ENCODE data around the gene TTC12. TPM values are rescaled to one million over a fixed set of nuclear protein-coding genes. Genes with fewer than 3 reads are reported as not detected.
A peak's percentile ranks its signal among the peaks of the same experiment; 100 is the strongest.

The TTC12 gene
- total and polyA plus RNA-seq, 2 of the 13 experiments (the other 11 are each of a cell fraction or from before 2014, with no cell fraction given): 5.4 to 11.6 TPM

DNA sequence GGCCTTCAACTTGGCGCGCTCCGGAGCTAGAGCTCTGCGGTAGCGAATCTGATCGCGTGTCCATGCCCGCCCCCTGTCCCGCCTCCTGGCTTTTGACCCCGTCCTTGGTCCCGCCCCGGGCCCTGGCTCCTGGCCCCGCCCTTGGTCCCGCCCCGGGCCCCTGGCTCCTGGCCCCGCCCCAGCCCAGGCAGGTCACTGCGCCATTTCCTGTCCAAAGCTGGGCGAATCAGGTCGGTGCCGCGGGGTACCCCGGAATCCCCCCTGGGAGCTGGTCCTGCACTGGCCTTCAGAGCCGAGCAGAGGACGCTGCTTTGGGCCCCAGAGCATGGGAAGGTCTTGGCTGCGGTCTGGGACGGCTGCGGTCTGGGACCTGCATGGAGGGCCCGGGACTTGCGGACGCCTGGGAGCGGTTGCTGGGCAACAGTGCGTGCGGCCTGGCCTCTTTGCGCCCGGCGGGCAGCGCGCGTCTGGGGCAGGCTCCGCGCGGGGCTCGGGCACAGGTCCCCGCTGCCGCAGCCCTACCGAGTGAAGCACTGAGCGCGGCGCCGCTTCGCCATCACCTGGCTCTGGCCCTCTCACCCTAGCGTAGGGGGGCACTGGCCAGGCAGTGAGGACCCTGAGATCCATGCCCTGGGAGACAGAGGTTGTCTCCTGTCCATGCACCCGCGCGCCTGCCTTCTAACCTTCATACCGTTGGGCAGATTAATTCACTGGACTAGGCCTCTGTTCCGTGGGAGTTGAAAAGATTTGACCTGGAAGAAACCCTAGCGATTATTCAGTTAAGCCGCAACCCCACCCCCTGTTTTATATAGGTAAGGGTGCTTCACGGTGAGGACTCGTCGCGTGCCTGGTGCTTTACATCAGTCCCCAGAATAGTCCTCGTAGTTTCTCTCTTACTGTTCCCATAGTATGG lies at the start of gene TTC12 (continued):
- TF ChIP-seq, protein P1, sequence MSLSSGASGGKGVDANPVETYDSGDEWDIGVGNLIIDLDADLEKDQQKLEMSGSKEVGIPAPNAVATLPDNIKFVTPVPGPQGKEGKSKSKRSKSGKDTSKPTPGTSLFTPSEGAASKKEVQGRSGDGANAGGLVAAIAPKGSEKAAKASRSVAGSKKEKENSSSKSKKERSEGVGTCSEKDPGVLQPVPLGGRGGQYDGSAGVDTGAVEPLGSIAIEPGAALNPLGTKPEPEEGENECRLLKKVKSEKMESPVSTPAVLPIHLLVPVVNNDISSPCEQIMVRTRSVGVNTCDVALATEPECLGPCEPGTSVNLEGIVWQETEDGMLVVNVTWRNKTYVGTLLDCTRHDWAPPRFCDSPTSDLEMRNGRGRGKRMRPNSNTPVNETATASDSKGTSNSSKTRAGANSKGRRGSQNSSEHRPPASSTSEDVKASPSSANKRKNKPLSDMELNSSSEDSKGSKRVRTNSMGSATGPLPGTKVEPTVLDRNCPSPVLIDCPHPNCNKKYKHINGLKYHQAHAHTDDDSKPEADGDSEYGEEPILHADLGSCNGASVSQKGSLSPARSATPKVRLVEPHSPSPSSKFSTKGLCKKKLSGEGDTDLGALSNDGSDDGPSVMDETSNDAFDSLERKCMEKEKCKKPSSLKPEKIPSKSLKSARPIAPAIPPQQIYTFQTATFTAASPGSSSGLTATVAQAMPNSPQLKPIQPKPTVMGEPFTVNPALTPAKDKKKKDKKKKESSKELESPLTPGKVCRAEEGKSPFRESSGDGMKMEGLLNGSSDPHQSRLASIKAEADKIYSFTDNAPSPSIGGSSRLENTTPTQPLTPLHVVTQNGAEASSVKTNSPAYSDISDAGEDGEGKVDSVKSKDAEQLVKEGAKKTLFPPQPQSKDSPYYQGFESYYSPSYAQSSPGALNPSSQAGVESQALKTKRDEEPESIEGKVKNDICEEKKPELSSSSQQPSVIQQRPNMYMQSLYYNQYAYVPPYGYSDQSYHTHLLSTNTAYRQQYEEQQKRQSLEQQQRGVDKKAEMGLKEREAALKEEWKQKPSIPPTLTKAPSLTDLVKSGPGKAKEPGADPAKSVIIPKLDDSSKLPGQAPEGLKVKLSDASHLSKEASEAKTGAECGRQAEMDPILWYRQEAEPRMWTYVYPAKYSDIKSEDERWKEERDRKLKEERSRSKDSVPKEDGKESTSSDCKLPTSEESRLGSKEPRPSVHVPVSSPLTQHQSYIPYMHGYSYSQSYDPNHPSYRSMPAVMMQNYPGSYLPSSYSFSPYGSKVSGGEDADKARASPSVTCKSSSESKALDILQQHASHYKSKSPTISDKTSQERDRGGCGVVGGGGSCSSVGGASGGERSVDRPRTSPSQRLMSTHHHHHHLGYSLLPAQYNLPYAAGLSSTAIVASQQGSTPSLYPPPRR (CRISPR knock-in tag; IDR thresholded peaks at IDR 0.05; ENCODE audit: borderline replicate concordance): no peak
- TF ChIP-seq, protein P2, sequence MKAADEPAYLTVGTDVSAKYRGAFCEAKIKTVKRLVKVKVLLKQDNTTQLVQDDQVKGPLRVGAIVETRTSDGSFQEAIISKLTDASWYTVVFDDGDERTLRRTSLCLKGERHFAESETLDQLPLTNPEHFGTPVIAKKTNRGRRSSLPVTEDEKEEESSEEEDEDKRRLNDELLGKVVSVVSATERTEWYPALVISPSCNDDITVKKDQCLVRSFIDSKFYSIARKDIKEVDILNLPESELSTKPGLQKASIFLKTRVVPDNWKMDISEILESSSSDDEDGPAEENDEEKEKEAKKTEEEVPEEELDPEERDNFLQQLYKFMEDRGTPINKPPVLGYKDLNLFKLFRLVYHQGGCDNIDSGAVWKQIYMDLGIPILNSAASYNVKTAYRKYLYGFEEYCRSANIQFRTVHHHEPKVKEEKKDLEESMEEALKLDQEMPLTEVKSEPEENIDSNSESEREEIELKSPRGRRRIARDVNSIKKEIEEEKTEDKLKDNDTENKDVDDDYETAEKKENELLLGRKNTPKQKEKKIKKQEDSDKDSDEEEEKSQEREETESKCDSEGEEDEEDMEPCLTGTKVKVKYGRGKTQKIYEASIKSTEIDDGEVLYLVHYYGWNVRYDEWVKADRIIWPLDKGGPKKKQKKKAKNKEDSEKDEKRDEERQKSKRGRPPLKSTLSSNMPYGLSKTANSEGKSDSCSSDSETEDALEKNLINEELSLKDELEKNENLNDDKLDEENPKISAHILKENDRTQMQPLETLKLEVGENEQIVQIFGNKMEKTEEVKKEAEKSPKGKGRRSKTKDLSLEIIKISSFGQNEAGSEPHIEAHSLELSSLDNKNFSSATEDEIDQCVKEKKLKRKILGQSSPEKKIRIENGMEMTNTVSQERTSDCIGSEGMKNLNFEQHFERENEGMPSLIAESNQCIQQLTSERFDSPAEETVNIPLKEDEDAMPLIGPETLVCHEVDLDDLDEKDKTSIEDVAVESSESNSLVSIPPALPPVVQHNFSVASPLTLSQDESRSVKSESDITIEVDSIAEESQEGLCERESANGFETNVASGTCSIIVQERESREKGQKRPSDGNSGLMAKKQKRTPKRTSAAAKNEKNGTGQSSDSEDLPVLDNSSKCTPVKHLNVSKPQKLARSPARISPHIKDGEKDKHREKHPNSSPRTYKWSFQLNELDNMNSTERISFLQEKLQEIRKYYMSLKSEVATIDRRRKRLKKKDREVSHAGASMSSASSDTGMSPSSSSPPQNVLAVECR (CRISPR knock-in tag; IDR thresholded peaks at IDR 0.05; ENCODE audit: borderline replicate concordance): peak; percentile 97
- no peak for TF ChIP-seq NFE2L1 (CRISPR knock-in tag; IDR thresholded peaks at IDR 0.05; ENCODE audit: borderline replicate concordance)
- TF ChIP-seq, protein P3, sequence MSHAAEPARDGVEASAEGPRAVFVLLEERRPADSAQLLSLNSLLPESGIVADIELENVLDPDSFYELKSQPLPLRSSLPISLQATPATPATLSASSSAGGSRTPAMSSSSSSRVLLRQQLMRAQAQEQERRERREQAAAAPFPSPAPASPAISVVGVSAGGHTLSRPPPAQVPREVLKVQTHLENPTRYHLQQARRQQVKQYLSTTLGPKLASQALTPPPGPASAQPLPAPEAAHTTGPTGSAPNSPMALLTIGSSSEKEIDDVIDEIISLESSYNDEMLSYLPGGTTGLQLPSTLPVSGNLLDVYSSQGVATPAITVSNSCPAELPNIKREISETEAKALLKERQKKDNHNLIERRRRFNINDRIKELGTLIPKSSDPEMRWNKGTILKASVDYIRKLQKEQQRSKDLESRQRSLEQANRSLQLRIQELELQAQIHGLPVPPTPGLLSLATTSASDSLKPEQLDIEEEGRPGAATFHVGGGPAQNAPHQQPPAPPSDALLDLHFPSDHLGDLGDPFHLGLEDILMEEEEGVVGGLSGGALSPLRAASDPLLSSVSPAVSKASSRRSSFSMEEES (CRISPR knock-in tag; IDR thresholded peaks at IDR 0.05): no peak
- TF ChIP-seq, protein P4, sequence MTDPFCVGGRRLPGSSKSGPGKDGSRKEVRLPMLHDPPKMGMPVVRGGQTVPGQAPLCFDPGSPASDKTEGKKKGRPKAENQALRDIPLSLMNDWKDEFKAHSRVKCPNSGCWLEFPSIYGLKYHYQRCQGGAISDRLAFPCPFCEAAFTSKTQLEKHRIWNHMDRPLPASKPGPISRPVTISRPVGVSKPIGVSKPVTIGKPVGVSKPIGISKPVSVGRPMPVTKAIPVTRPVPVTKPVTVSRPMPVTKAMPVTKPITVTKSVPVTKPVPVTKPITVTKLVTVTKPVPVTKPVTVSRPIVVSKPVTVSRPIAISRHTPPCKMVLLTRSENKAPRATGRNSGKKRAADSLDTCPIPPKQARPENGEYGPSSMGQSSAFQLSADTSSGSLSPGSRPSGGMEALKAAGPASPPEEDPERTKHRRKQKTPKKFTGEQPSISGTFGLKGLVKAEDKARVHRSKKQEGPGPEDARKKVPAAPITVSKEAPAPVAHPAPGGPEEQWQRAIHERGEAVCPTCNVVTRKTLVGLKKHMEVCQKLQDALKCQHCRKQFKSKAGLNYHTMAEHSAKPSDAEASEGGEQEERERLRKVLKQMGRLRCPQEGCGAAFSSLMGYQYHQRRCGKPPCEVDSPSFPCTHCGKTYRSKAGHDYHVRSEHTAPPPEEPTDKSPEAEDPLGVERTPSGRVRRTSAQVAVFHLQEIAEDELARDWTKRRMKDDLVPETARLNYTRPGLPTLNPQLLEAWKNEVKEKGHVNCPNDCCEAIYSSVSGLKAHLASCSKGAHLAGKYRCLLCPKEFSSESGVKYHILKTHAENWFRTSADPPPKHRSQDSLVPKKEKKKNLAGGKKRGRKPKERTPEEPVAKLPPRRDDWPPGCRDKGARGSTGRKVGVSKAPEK (CRISPR knock-in tag; IDR thresholded peaks at IDR 0.05; ENCODE audit: borderline replicate concordance): no peak
- TF ChIP-seq JUN (CRISPR knock-in tag; IDR thresholded peaks at IDR 0.05): no peak
- TF ChIP-seq ZNF10 (CRISPR knock-in tag; IDR thresholded peaks at IDR 0.05; ENCODE audit: borderline replicate concordance, low read depth): no peak
- TF ChIP-seq BCL6 (CRISPR knock-in tag; IDR thresholded peaks at IDR 0.05): peak; percentile 64
- TF ChIP-seq CHCHD3 (CRISPR knock-in tag; IDR thresholded peaks at IDR 0.05): 0 out of 2 replicates have a peak, but pooled peaks have one; percentile 28
- no peak for TF ChIP-seq HMG20B (CRISPR knock-in tag; conservative IDR thresholded peaks at IDR 0.05)
- TF ChIP-seq ZNF34 (CRISPR knock-in tag; IDR thresholded peaks at IDR 0.05; ENCODE audit: borderline replicate concordance): no peak
- no peak for TF ChIP-seq NKX3-1 (CRISPR knock-in tag; IDR thresholded peaks at IDR 0.05)
- TF ChIP-seq PHF21A (CRISPR knock-in tag; IDR thresholded peaks at IDR 0.05): no peak
- 0 out of 2 replicates have a peak, but pooled peaks have one; percentile 50 for TF ChIP-seq MEF2D (CRISPR knock-in tag; IDR thresholded peaks at IDR 0.05)

Data from HepG2 (cell line).